CD14-positive monocyte (primary cell): ENCODE results near the gene BLCAP. TPM values are rescaled to one million over a fixed set of nuclear protein-coding genes. Genes with fewer than 3 reads are reported as not detected.

Experiments
- DNase-seq, 3 donors: peaks; one replicate each; pipeline ENCODE4 v3.0.0-alpha.2; 2011 to 2022
- H2AFZ ChIP-seq: 2 replicates; pipeline ENCODE4 v1.6.0; 2012; ENCODE audit warnings: mild to moderate bottlenecking, low read depth, low read length, inconsistent platforms; ENCODE audit not compliant: insufficient read depth, poor library complexity, severe bottlenecking
- H3K27ac ChIP-seq, 2 donors: 1 replicate in 1 of 2; 2 replicates in 1 of 2; pipeline ENCODE4 v1.5.1; 2012 to 2013; ENCODE audit warnings: low read length in 2 of 2, control low read depth in 1 of 2, inconsistent platforms in 1 of 2, low read depth in 1 of 2, mild to moderate bottlenecking in 1 of 2
- H3K27me3 ChIP-seq, 2 donors: one replicate each; pipeline versions ENCODE4 v1.6.0 to v1.6.1; 2011 to 2013; ENCODE audit warnings: low read length in 2 of 2; ENCODE audit not compliant: control insufficient read depth in 2 of 2, insufficient read depth in 2 of 2
- H3K36me3 ChIP-seq, 2 donors: replicated peaks in 1 of 2; 1 replicate in 1 of 2; 2 replicates in 1 of 2; pipeline versions ENCODE4 v1.5.1 to v1.6.1; 2012 to 2013; ENCODE audit warnings: low read length in 2 of 2, control low read depth in 1 of 2, inconsistent platforms in 1 of 2, mild to moderate bottlenecking in 1 of 2; ENCODE audit not compliant: insufficient read depth in 2 of 2, control insufficient read depth in 1 of 2
- H3K4me1 ChIP-seq, 2 donors: 1 replicate in 1 of 2; 2 replicates in 1 of 2; pipeline versions ENCODE4 v1.5.1 to v1.6.1; 2012 to 2013; ENCODE audit warnings: low read length in 2 of 2, control low read depth in 1 of 2, inconsistent platforms in 1 of 2, mild to moderate bottlenecking in 1 of 2, moderate library complexity in 1 of 2; ENCODE audit not compliant: insufficient read depth in 2 of 2, control insufficient read depth in 1 of 2
- H3K4me2 ChIP-seq: replicated peaks from 2 replicates; pipeline ENCODE3; 2012; ENCODE audit warnings: low read length, moderate library complexity, mild to moderate bottlenecking; ENCODE audit not compliant: poor library complexity, severe bottlenecking; ENCODE audit errors: extremely low read depth
- H3K4me3 ChIP-seq, 3 experiments: fragments of 200-600 bp in 1 of 3; sonication (generic) in 1 of 3; replicated peaks in 1 of 3; 1 replicate in 2 of 3; 2 replicates in 1 of 3; pipeline ENCODE4 v1.5.1; 2011 to 2013; ENCODE audit warnings: low read length in 3 of 3, mild to moderate bottlenecking in 3 of 3, control low read depth in 2 of 3, low read depth in 2 of 3, inconsistent platforms in 1 of 3, moderate library complexity in 1 of 3
- H3K79me2 ChIP-seq: 2 replicates; pipeline ENCODE4 v1.6.0; 2012; ENCODE audit warnings: mild to moderate bottlenecking, control low read depth, inconsistent platforms, low read length, moderate library complexity; ENCODE audit not compliant: insufficient read depth
- H3K9ac ChIP-seq: 2 replicates; pipeline ENCODE4 v1.6.0; 2017; ENCODE audit warnings: low read length, mild to moderate bottlenecking; ENCODE audit not compliant: insufficient read depth, poor library complexity, severe bottlenecking
- H3K9me3 ChIP-seq, 2 donors: replicated peaks in 1 of 2; 1 replicate in 1 of 2; 2 replicates in 1 of 2; pipeline versions ENCODE4 v1.5.1 to v1.6.1; 2012 to 2013; ENCODE audit warnings: low read length in 2 of 2, control low read depth in 1 of 2; ENCODE audit not compliant: control insufficient read depth in 1 of 2, insufficient read depth in 1 of 2
- H4K20me1 ChIP-seq: 2 replicates; pipeline ENCODE4 v1.6.0; 2012; ENCODE audit warnings: mild to moderate bottlenecking, low read length, control low read depth, moderate library complexity; ENCODE audit not compliant: insufficient read depth
- H3K27ac Mint-ChIP-seq, 7 donors: one replicate each; pipeline ENCODE4 v1.8.0; 2020; ENCODE audit warnings: mild to moderate bottlenecking in 7 of 7, mixed read lengths in 7 of 7, moderate library complexity in 6 of 7, inconsistent platforms in 2 of 7
- H3K27me3 Mint-ChIP-seq, 3 donors: one replicate each; pipeline ENCODE4 v1.8.0; 2021 to 2022; ENCODE audit warnings: low read depth in 3 of 3, mild to moderate bottlenecking in 3 of 3, mixed read lengths in 3 of 3, moderate library complexity in 3 of 3, inconsistent platforms in 1 of 3
- H3K36me3 Mint-ChIP-seq, 2 donors: one replicate each; pipeline ENCODE4 v1.8.0; 2020; ENCODE audit warnings: mixed read lengths in 2 of 2, inconsistent platforms in 1 of 2, mild to moderate bottlenecking in 1 of 2
- H3K4me1 Mint-ChIP-seq: one replicate; pipeline ENCODE4 v1.8.0; 2020; ENCODE audit warnings: mild to moderate bottlenecking, mixed read lengths
- H3K4me3 Mint-ChIP-seq, 2 donors: one replicate each; pipeline ENCODE4 v1.8.0; 2020; ENCODE audit warnings: mild to moderate bottlenecking in 2 of 2, mixed read lengths in 2 of 2, moderate library complexity in 1 of 2
- H3K9me3 Mint-ChIP-seq, 7 donors: one replicate each; pipeline ENCODE4 v1.8.0; 2020 to 2022; ENCODE audit warnings: mixed read lengths in 7 of 7, mild to moderate bottlenecking in 6 of 7, moderate library complexity in 6 of 7, inconsistent platforms in 2 of 7
- WGBS: methylation state at CpG from one replicate; pipeline ENCODE4 v1.1.5; 2013; ENCODE audit warnings: missing lambda C conversion rate; ENCODE audit not compliant: insufficient coverage; 5-methylcytosine and 5-hydroxymethylcytosine counted together
- intact Hi-C, 2 donors: fragments of 100-400 bp; cut with micrococcal nuclease; formaldehyde crosslinking; loops; one replicate each; pipeline versions ENCODE4 v1.15.0 to v1.15.1; 2023
- polyA plus RNA-seq, 3 donors: library from polyadenylated mRNA; depleted of rRNA in 1 of 3; unstranded in 2 of 3; stranded (reverse) in 1 of 3; fragments of 300-500 nt in 2 of 3; fragments of >200 nt in 1 of 3; fragmentation: Illumina TruSeq in 2 of 3; gene quantifications; 1 replicate in 2 of 3; 2 replicates in 1 of 3; pipeline ENCODE4 v1.2.3, GENCODE V29; 2012 to 2021
- TF ChIP-seq, protein P1 (sequence below): fragments of 200-600 bp; IDR thresholded peaks from one replicate; pipeline ENCODE4 v1.8.0; 2022; ENCODE audit warnings: antibody characterized with exemption, mild to moderate bottlenecking

BLCAP gene
- polyA plus RNA-seq, 3 donors: 45.3 to 54.5 (median 53.3) TPM

DNA sequence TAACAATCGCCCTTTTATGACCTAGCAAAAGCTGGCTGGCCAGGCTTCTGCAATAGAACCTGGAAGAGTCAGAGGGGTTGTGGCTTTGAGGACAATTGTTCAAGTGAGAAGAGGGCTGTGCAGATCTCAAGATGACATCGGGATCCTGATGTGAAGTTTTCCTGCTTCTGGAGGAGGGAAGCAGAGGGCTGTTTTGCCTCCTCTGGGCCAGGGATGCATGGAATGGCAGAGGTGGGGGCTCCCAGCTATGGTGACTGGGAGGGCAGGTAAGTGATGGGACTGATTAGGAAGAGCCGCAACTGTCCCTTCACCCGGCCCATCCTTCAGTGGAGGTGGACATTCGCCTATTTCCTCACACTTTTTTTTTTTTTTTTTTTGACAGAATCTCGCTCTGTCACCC, 43.4 kb upstream of the BLCAP start:
- Histone ChIP-seq H3K79me2 (no peaks in the 10 kb centered on the region), H3K36me3 (no peaks in the 10 kb centered on the region), H2AFZ (no peak overlapping the region), H3K9me3 (no peaks in the 10 kb centered on the region), H3K4me2 (no peak overlapping the region), H3K9ac (no peak overlapping the region), H3K4me3 (no peak overlapping the region), H3K27ac (no peak overlapping the region), H3K4me1 (no peaks in the 10 kb centered on the region), H3K27me3 (peaks cover 0 to 11% of the 10 kb centered on the region in 2 donors), H4K20me1 (no peaks in the 10 kb centered on the region)
- peaks cover 8% of the 10 kb centered on the region for H3K4me1 Mint-ChIP-seq
- DNase-seq: no peak
- H3K9me3 Mint-ChIP-seq: peaks cover 0 to 5% (median 0%) of the 10 kb centered on the region in 7 donors
- no peak overlapping the region for H3K27ac Mint-ChIP-seq
- H3K36me3 Mint-ChIP-seq: no peaks in the 10 kb centered on the region
- WGBS: 83% methylated on average over 2 of the region's 6 CpGs
- no peak overlapping the region for H3K4me3 Mint-ChIP-seq
- TF ChIP-seq, protein P1, sequence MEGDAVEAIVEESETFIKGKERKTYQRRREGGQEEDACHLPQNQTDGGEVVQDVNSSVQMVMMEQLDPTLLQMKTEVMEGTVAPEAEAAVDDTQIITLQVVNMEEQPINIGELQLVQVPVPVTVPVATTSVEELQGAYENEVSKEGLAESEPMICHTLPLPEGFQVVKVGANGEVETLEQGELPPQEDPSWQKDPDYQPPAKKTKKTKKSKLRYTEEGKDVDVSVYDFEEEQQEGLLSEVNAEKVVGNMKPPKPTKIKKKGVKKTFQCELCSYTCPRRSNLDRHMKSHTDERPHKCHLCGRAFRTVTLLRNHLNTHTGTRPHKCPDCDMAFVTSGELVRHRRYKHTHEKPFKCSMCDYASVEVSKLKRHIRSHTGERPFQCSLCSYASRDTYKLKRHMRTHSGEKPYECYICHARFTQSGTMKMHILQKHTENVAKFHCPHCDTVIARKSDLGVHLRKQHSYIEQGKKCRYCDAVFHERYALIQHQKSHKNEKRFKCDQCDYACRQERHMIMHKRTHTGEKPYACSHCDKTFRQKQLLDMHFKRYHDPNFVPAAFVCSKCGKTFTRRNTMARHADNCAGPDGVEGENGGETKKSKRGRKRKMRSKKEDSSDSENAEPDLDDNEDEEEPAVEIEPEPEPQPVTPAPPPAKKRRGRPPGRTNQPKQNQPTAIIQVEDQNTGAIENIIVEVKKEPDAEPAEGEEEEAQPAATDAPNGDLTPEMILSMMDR: no peak
- intact Hi-C loops: no loop called here
- peaks cover 21 to 39% (median 22%) of the 10 kb centered on the region in 3 donors for H3K27me3 Mint-ChIP-seq

DNA sequence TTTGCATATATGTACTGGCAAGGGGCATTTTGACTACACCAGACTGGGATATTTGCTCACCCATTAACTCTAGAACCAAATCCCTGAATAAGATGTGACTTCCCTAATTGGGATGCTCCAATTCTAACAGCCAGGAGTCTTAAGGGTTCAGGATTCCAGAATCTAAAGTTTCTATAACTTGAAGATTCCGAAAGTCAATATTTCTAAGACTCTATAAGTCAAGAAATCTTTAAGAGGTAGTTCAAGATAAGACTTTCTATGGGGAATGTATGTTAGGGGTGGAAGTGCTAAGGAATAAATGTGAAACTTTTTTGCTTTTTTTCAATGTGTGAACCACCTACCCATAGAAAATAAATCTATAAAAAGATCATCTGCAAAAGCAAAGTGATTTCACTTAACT, 42.7 kb upstream of the BLCAP start:
- Mint-ChIP-seq H3K36me3 (no peaks in the 10 kb centered on the region), H3K9me3 (peaks cover 0 to 5% (median 0%) of the 10 kb centered on the region in 7 donors), H3K4me3 (no peak overlapping the region), H3K4me1 (peaks cover 6% of the 10 kb centered on the region), H3K27ac (no peak overlapping the region), H3K27me3 (peaks cover 24 to 43% (median 27%) of the 10 kb centered on the region in 3 donors)
- Histone ChIP-seq H3K4me3 (no peak overlapping the region), H4K20me1 (no peaks in the 10 kb centered on the region), H3K36me3 (no peaks in the 10 kb centered on the region), H3K79me2 (no peaks in the 10 kb centered on the region), H3K27me3 (peaks cover 0 to 11% of the 10 kb centered on the region in 2 donors), H2AFZ (no peak overlapping the region), H3K9me3 (no peaks in the 10 kb centered on the region), H3K27ac (no peak overlapping the region), H3K9ac (no peak overlapping the region), H3K4me1 (no peaks in the 10 kb centered on the region), H3K4me2 (no peak overlapping the region)
- TF ChIP-seq, protein P1: no peak
- intact Hi-C loops: no loop called here
- no peak for DNase-seq
- no CpG with 5 or more reads among the region's 1 CpG for WGBS
